Smooth muscle cell (in vitro differentiated cells): ENCODE results near the gene TRRAP. TPM values are rescaled to one million over a fixed set of nuclear protein-coding genes. Genes with fewer than 3 reads are reported as not detected.

Source experiments
- DNase-seq: peaks from one replicate; lab custom pipeline; 2025; ENCODE audit not compliant: unreplicated experiment; lab: John Stamatoyannopoulos, UW
- H2AFZ ChIP-seq: fragments of 200-600 bp; sonication (generic); 2 replicates; pipeline ENCODE4 v1.6.0; 2016; ENCODE audit warnings: antibody characterized with exemption, low read depth, mild to moderate bottlenecking
- H3F3A ChIP-seq: fragments of 200-600 bp; sonication (generic); 2 replicates; pipeline ENCODE4 v1.6.0; 2017; ENCODE audit warnings: antibody characterized with exemption, low read depth
- H3K27ac ChIP-seq: fragments of 200-600 bp; sonication (generic); 2 replicates; pipeline ENCODE4 v1.5.1; 2016; ENCODE audit warnings: low read depth, mild to moderate bottlenecking
- H3K27me3 ChIP-seq: fragments of 200-600 bp; sonication (generic); 2 replicates; pipeline ENCODE4 v1.6.1; 2016; ENCODE audit warnings: low read depth, mild to moderate bottlenecking
- H3K36me3 ChIP-seq: fragments of 200-600 bp; sonication (generic); 2 replicates; pipeline ENCODE4 v1.5.1; 2016; ENCODE audit warnings: low read depth
- H3K4me1 ChIP-seq: fragments of 200-600 bp; sonication (generic); 2 replicates; pipeline ENCODE4 v1.5.1; 2016; ENCODE audit warnings: low read depth
- H3K4me2 ChIP-seq: fragments of 200-600 bp; sonication (generic); 2 replicates; pipeline ENCODE4 v1.6.0; 2016; ENCODE audit warnings: mild to moderate bottlenecking
- H3K4me3 ChIP-seq: fragments of 200-600 bp; sonication (generic); 2 replicates; pipeline ENCODE4 v1.5.1; 2016; ENCODE audit warnings: mild to moderate bottlenecking
- H3K79me2 ChIP-seq: fragments of 200-600 bp; sonication (generic); 2 replicates; pipeline ENCODE4 v1.6.0; 2016; ENCODE audit warnings: low read depth, mild to moderate bottlenecking
- H3K9ac ChIP-seq: fragments of 200-600 bp; sonication (generic); 2 replicates; pipeline ENCODE4 v1.6.0; 2016; ENCODE audit warnings: low read depth
- H3K9me3 ChIP-seq: fragments of 200-600 bp; sonication (generic); replicated peaks from 2 replicates; pipeline ENCODE4 v1.5.1; 2016; ENCODE audit warnings: low read depth
- H4K20me1 ChIP-seq: fragments of 200-600 bp; sonication (generic); 2 replicates; pipeline ENCODE4 v1.6.0; 2016; ENCODE audit warnings: low read depth
- CTCF ChIP-seq: fragments of 200-600 bp; sonication (generic); IDR thresholded peaks from 2 replicates; pipeline ENCODE4 v1.5.1; 2017; ENCODE audit warnings: borderline replicate concordance, mild to moderate bottlenecking, antibody characterized with exemption; ENCODE audit not compliant: insufficient read depth, poor library complexity, severe bottlenecking
- WGBS: methylation state at CpG from one replicate; pipeline ENCODE4 v1.1.7; 2016; ENCODE audit warnings: low lambda C conversion rate; 5-methylcytosine and 5-hydroxymethylcytosine counted together
- polyA plus RNA-seq: library from polyadenylated mRNA; unstranded; fragments of >200 nt; fragmentation: Nextera tagmentation; extraction: Ambion mirVana; gene quantifications from 2 replicates; pipeline ENCODE4 v1.2.1, GENCODE V29; 2016
- total RNA-seq: library from RNA; depleted of rRNA; stranded (reverse); fragments of >200 nt; gene quantifications from 2 replicates; pipeline ENCODE4 v1.2.3, GENCODE V29; 2014

TRRAP gene
- total and polyA plus RNA-seq, 2 experiments from 2014 or later, result 3.9 to 24.8 TPM

GRCh38 chr7:98998821-98999725, 120.7 kb downstream of the TRRAP start:
- no peaks in the 10 kb centered on the region for H3K27me3 ChIP-seq
- no peak overlapping the region for H3K9ac ChIP-seq
- DNase-seq, result no peak
- no peak overlapping the region for H3K27ac ChIP-seq
- TF ChIP-seq CTCF, result no peak
- H3K4me1 ChIP-seq, result no peaks in the 10 kb centered on the region
- no peaks in the 10 kb centered on the region for H3K79me2 ChIP-seq
- no peak overlapping the region for H3K4me2 ChIP-seq
- WGBS, result 97% methylated on average over 10 of the region's 10 CpGs
- no peaks in the 10 kb centered on the region for H3F3A ChIP-seq
- H4K20me1 ChIP-seq, result no peaks in the 10 kb centered on the region
- peaks cover 2% of the 10 kb centered on the region for H3K36me3 ChIP-seq
- H2AFZ ChIP-seq, result no peak overlapping the region
- H3K4me3 ChIP-seq, result no peak overlapping the region
- H3K9me3 ChIP-seq, result no peaks in the 10 kb centered on the region

DNA sequence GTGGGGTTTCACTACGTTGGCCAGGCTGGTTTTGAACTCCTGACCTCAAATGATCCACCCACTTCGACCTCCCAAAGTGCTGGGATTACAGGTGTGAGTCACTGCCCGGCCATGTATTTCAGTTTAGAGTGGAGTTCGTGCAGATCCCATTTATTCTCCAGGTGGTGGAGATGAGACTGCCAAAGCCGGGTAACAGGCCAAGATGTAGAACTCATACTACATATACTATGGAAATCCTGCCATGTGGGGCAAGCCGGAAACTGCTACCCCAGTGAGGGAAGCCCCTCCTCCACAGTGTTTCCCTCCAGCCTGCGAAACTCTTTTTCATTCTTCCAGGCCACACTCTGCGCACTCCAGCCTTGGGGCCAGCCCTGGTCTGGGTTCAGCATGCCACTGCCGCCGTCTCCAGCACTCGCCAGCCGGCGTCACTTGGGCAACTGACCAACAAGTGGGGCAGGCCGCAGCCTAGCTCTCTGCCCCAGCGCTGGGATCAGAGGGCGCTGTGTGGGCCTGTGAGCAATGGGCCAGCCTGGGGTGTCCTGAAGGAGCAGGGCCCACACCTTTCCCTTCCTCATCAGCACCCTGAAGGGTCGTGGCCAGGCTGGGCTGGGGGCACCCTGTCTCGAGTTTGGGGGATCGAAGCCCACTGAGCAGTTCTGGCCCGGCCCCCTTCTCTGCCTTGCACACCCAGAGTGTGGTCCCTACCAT, 122.0 kb downstream of the TRRAP start:
- peaks cover 2% of the 10 kb centered on the region for H3K36me3 ChIP-seq
- 96% methylated on average over 20 of the region's 20 CpGs for WGBS
- no peaks in the 10 kb centered on the region for H3F3A ChIP-seq
- no peak for DNase-seq
- H3K4me3 ChIP-seq, result no peak overlapping the region
- H2AFZ ChIP-seq, result no peak overlapping the region
- no peak overlapping the region for H3K4me2 ChIP-seq
- no peak overlapping the region for H3K27ac ChIP-seq
- no peaks in the 10 kb centered on the region for H3K27me3 ChIP-seq
- TF ChIP-seq CTCF, result no peak
- no peak overlapping the region for H3K9ac ChIP-seq
- no peaks in the 10 kb centered on the region for H4K20me1 ChIP-seq
- no peaks in the 10 kb centered on the region for H3K9me3 ChIP-seq
- H3K79me2 ChIP-seq, result no peaks in the 10 kb centered on the region
- H3K4me1 ChIP-seq, result no peaks in the 10 kb centered on the region

- TF ChIP-seq CTCF, result no peak
- no peaks in the 10 kb centered on the region for H4K20me1 ChIP-seq
- DNase-seq, result no peak
- WGBS, result 98% methylated on average over 14 of the region's 14 CpGs
- peaks cover 4% of the 10 kb centered on the region for H3K36me3 ChIP-seq
- H3K9me3 ChIP-seq, result no peaks in the 10 kb centered on the region
- H3K27ac ChIP-seq, result no peak overlapping the region
- no peak overlapping the region for H3K4me3 ChIP-seq
- H2AFZ ChIP-seq, result no peak overlapping the region
- H3K27me3 ChIP-seq, result no peaks in the 10 kb centered on the region
- no peak overlapping the region for H3K4me2 ChIP-seq
- no peaks in the 10 kb centered on the region for H3F3A ChIP-seq
- no peaks in the 10 kb centered on the region for H3K79me2 ChIP-seq
- H3K9ac ChIP-seq, result no peak overlapping the region
- no peaks in the 10 kb centered on the region for H3K4me1 ChIP-seq
These were observed 122.7 kb downstream of the TRRAP start for GRCh38 chr7:99000904-99001465.
